ENCODE measurements around the gene GSG1L. TPM values are rescaled to one million over a fixed set of nuclear protein-coding genes. Genes with fewer than 3 reads are reported as not detected.

GSG1L gene
- total RNA-seq, 2 donors from 2014 or later, result 13.9 to 34.7 TPM

- no peak for TF ChIP-seq CTCF (IDR thresholded peaks at IDR 0.05)
These were observed 63.0 kb downstream of the GSG1L start for GRCh38 chr16:28000314-28001169.

GRCh38 chr16:27999687-28000086 lies 63.8 kb downstream of the GSG1L start:
- no peak overlapping the region for H3K4me3 ChIP-seq
- peaks cover 0 to 4% of the 10 kb centered on the region in 2 donors for H3K4me1 ChIP-seq
- no peaks in the 10 kb centered on the region for H3K27me3 ChIP-seq
- DNase-seq (ENCODE audit: low spot score), result no peak
- H3K9me3 ChIP-seq, result no peaks in the 10 kb centered on the region
- no peaks in the 10 kb centered on the region for H3K36me3 ChIP-seq
- TF ChIP-seq CTCF (IDR thresholded peaks at IDR 0.05), result no peak
- no peak overlapping the region for H3K27ac ChIP-seq

More at GRCh38 chr16:28000314-28001169, 63.0 kb downstream of the GSG1L start:
- Histone ChIP-seq H3K36me3 (no peaks in the 10 kb centered on the region), H3K4me1 (no peaks in the 10 kb centered on the region), H3K4me3 (no peak overlapping the region), H3K9me3 (no peaks in the 10 kb centered on the region), H3K27me3 (no peaks in the 10 kb centered on the region), H3K27ac (no peak overlapping the region)
- DNase-seq (ENCODE audit: low spot score), result no peak

GRCh38 chr16:27995378-27995777 lies 68.1 kb downstream of the GSG1L start:
- Histone ChIP-seq H3K27ac (no peak overlapping the region), H3K4me1 (peaks cover 0 to 9% of the 10 kb centered on the region in 2 donors), H3K9me3 (no peaks in the 10 kb centered on the region), H3K4me3 (no peak overlapping the region), H3K27me3 (no peaks in the 10 kb centered on the region), H3K36me3 (no peaks in the 10 kb centered on the region)
- DNase-seq (ENCODE audit: low spot score), result no peak
- no peak for TF ChIP-seq CTCF (IDR thresholded peaks at IDR 0.05)

- no peak overlapping the region for H3K27ac ChIP-seq
- H3K9me3 ChIP-seq, result no peaks in the 10 kb centered on the region
- DNase-seq (ENCODE audit: low spot score), result no peak
- H3K36me3 ChIP-seq, result no peaks in the 10 kb centered on the region
- no peaks in the 10 kb centered on the region for H3K27me3 ChIP-seq
- TF ChIP-seq CTCF (IDR thresholded peaks at IDR 0.05), result no peak
- no peak overlapping the region for H3K4me3 ChIP-seq
- H3K4me1 ChIP-seq, result peaks cover 0 to 9% of the 10 kb centered on the region in 2 donors
These were observed 68.8 kb downstream of the GSG1L start for GRCh38 chr16:27994686-27995085.

- Histone ChIP-seq H3K27ac (no peak overlapping the region), H3K9me3 (no peaks in the 10 kb centered on the region), H3K36me3 (no peaks in the 10 kb centered on the region), H3K4me1 (peaks cover 0 to 9% of the 10 kb centered on the region in 2 donors), H3K27me3 (no peaks in the 10 kb centered on the region), H3K4me3 (no peak overlapping the region)
- no peak for TF ChIP-seq CTCF (IDR thresholded peaks at IDR 0.05)
- no peak for DNase-seq (ENCODE audit: low spot score)
These were observed 69.9 kb downstream of the GSG1L start for GRCh38 chr16:27993587-27993986.

All from right atrium auricular region (tissue), 2 donors.